HG02642 (cell line): ENCODE measurements around the gene L3MBTL3.
A peak's percentile ranks its signal among the peaks of the same experiment; 100 is the strongest.
"Not testable (repeated sequence)": the region's sequence is repeated elsewhere in the genome, so short reads cannot be mapped to it uniquely, and the experiment has no call there.

Source experiments
- ATAC-seq: cut with Tn5 transposase; IDR thresholded peaks from one replicate; pipeline ENCODE4 v1.9.1; 2021; ENCODE audit warnings: mild to moderate bottlenecking; ENCODE audit not compliant: unreplicated experiment, poor library complexity

Gene L3MBTL3

GRCh38 chr6:130069485-130069884 lies 51.1 kb downstream of the L3MBTL3 start:
- no peak for ATAC-seq

GRCh38 chr6:130070326-130070725 lies 51.9 kb downstream of the L3MBTL3 start:
- ATAC-seq, result no peak

GRCh38 chr6:130070792-130071191 lies 52.4 kb downstream of the L3MBTL3 start:
- ATAC-seq, result no peak

- ATAC-seq, result no peak
Observed at GRCh38 chr6:130075879-130076460, 57.6 kb downstream of the L3MBTL3 start.

DNA sequence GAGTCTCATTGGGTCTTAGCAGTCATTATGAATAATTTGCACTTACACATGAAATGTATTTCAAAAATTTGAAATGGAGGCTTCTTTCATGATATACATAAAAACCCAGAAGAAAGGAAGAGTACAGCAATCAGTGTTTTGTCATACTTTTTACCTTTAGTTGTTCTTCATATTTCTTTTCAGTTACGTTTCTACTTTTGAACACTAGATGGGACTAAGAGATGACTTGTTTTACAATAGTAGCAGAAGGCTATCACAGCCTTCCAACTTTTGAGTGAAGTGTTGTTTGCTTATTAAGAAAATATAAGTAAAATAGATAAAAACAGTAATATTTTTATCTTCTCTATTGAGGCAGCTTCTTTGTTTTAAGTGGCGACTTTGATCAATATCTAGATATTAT lies 58.1 kb downstream of the L3MBTL3 start:
- ATAC-seq, result no peak

GRCh38 chr6:130090796-130091195 lies 72.4 kb downstream of the L3MBTL3 start:
- ATAC-seq, result no peak

DNA sequence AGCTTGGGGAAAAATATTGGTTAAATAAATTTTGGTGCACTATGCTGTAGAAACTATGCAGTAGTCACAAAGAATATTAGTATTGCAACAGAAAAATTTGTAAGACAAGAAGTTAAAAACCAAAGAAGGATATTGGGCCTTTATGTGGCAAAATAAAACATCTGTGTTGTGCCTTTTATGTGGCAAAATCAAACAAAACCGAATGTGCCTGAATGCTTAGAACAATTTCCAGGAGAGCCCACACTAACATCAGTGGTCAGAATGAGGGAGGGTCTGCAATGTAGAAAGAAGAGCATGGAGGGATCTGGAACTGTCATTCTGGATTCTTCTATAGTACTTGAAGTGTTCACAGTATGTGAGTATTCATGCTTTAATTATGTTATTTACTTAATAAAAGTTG lies 75.2 kb downstream of the L3MBTL3 start:
- ATAC-seq, result no peak

GRCh38 chr6:130098317-130098716 lies 79.9 kb downstream of the L3MBTL3 start:
- ATAC-seq, result no peak

GRCh38 chr6:130099119-130099518 lies 80.7 kb downstream of the L3MBTL3 start:
- no peak for ATAC-seq

- ATAC-seq, result peak; percentile 81
Observed at GRCh38 chr6:130105996-130106704, 87.8 kb downstream of the L3MBTL3 start.

GRCh38 chr6:130107710-130108109 lies 89.3 kb downstream of the L3MBTL3 start:
- no peak for ATAC-seq

- ATAC-seq, result no peak
Observed at GRCh38 chr6:130111031-130111430, 92.7 kb downstream of the L3MBTL3 start.

DNA sequence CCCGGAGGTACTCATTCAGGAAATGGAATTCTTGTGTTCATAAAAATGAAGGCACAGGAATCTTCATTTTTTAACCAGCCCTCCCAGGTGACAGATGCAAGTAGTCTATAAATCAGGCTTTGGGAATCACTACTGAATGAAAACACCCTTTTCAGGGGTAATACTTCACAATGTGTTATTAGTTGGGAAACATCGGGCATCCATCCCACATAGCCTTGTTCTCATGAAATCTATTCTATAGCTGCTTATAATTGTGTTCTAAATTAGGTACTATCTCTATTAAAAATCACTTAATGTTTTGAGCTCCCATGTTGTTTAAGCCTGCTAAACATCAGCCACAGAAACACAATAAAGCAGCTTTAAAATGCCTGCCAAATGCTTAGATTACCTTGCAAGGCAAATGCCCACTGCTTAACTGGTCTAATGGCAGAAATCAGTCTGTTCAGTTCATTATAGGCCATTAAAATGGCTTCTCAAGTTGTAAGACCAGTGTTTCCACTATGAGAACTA lies 94.9 kb downstream of the L3MBTL3 start:
- no peak for ATAC-seq

DNA sequence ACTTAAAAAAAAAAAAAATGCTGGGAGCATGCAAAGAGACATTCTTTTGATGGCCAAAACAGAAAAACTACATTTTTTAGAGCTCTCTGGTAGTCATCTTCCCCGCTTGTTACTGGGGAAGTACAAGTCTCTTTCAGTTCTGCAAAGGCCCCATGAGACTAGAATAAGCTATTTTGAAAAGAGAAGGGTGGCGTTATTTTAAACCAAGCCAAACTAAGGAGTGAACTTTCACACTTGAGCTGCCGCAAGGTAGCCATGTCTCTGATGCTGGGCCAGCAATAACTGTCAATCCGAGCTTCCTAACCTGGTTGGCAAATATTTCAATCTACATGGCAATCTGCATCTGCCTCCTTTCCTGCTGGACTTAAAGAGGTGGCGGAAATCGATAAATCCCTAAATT lies 96.7 kb downstream of the L3MBTL3 start:
- peak; percentile 93 for ATAC-seq

- ATAC-seq, result peak; percentile 53
Observed at GRCh38 chr6:130116273-130116672, 97.9 kb downstream of the L3MBTL3 start.

- ATAC-seq, result not testable (repeated sequence)
Observed at GRCh38 chr6:130117187-130117701, 98.9 kb downstream of the L3MBTL3 start.

DNA sequence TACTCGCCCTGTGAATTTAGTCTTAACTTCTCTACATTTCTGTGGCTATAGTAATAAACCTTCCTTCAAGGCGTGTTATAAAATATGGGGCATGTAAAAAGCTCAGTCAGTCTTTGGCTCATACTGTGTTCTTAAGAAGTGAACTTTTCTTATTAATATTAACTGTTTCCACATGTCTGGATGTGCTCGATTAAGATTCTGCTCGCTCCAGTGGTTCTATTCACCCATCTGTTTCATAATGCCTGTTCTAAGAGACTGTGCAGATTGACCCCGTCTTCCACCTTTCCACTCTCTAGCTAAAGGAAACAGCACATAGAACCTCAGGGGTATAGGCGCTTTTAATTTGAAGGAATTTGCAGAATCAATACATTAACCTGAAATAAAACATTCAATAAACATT lies 99.9 kb downstream of the L3MBTL3 start:
- peak; percentile 30 for ATAC-seq

- no peak for ATAC-seq
Observed at GRCh38 chr6:130119211-130119610, 100.8 kb downstream of the L3MBTL3 start.

DNA sequence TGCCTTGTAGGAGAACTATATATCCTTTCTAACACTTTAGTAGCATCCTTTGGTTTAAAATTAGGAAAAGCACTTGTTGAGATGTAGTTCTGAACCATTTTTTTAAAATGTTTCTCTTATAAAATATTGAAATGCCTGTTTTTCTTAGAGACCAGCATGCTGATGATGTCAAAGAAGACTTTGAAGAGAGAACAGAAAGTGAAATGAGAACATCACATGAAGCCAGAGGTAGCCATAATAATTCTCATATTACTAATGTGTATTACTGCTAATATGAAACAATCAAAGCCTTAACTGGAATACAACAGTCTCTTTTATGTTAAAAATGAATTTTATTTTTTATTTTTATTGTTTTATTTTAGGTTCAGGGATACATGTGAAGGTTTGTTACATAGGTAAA lies 102.3 kb downstream of the L3MBTL3 start:
- ATAC-seq, result no peak

DNA sequence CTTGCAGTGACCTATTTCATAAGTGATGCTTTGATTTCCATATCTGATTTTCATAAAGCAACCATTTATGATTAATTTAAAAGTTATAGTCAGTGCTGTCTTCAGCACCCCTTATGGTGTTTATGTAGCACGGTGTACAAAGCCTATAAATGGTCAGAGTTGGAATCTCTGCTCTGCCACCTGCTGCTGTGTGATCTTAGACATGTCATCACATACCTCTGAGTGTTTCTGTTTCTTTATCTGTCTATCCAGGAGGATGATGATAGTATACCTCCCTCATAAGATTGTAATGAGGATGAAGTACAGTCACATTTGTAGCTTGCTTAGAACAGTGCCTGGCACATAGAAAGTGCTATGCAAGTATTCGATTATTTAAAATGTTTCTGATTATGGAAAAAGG lies 103.9 kb downstream of the L3MBTL3 start:
- no peak for ATAC-seq

GRCh38 chr6:130127195-130127594 lies 108.8 kb downstream of the L3MBTL3 start:
- no peak for ATAC-seq

DNA sequence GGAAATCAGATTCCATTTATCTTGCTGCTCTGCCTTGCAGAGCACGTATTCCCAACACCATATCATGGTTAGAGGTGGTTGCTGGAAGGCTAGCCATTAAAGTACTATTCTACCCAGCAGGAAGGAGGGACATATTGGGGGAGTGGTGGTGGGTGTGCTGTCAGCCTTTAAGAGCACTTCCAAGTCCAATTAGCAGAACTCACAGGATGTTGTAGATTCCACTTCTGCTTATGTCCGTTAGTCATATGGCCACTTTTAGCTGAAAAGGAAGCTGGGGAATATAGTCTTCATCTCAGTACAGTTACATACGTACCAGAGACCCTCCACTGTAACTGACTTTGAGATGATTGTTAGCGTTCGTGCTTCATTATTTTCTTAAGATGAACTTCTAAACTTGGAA lies 109.9 kb downstream of the L3MBTL3 start:
- no peak for ATAC-seq
